ENCODE measurements around the gene SCN10A. TPM values are rescaled to one million over a fixed set of nuclear protein-coding genes. Genes with fewer than 3 reads are reported as not detected.
A peak's percentile ranks its signal among the peaks of the same experiment; 100 is the strongest.

SCN10A gene
- total and polyA plus RNA-seq, 9 of the 15 experiments (the other 6 are each of a cell fraction or from before 2014, with no cell fraction given): not detected

GRCh38 chr3:38662544-38662943 lies 153.5 kb downstream of the SCN10A start (continued):
- TF ChIP-seq REST (IDR thresholded peaks at IDR 0.05; ENCODE audit: borderline replicate concordance) (peak; percentile 54; the same call in 1 of the 2 replicates), REST (CRISPR knock-in tag; IDR thresholded peaks at IDR 0.05; ENCODE audit: low read depth) (no peak), EGR1 (conservative IDR thresholded peaks at IDR 0.05) (no peak), FOXA3 (CRISPR knock-in tag; conservative IDR thresholded peaks at IDR 0.05 in 1 of 2, IDR thresholded peaks at IDR 0.05 in 1 of 2) (peak in 1 of 2 experiments; percentile 76; a peak in 2 of 4 replicates), CTCF (IDR thresholded peaks at IDR 0.05 in 2 of 3, conservative IDR thresholded peaks at IDR 0.05 in 1 of 3; ENCODE audit: insufficient read depth in 2 of 3, low read depth in 1 of 3, low read length in 3 of 3) (peak; percentile 57 to 67 (median 62)), PURB (CRISPR knock-in tag; IDR thresholded peaks at IDR 0.05; ENCODE audit: low read depth) (no peak), TFE3 (CRISPR knock-in tag; IDR thresholded peaks at IDR 0.05) (no peak), EZH2 (IDR thresholded peaks at IDR 0.05; ENCODE audit: borderline replicate concordance, low read depth, low read length) (no peak), MTF1 (CRISPR knock-in tag; IDR thresholded peaks at IDR 0.05; ENCODE audit: borderline replicate concordance) (no peak), ZNF780A (CRISPR knock-in tag; IDR thresholded peaks at IDR 0.05) (no peak), RAD21 (CRISPR knock-in tag; conservative IDR thresholded peaks at IDR 0.05 in 1 of 2, IDR thresholded peaks at IDR 0.05 in 1 of 2) (peak; percentile 36 to 78), DACH1 (IDR thresholded peaks at IDR 0.05; ENCODE audit: partially characterized antibody) (no peak), NR2C2 (CRISPR knock-in tag; IDR thresholded peaks at IDR 0.05) (no peak), NR2C2 (tag; IDR thresholded peaks at IDR 0.05) (no peak), FOXK1 (CRISPR knock-in tag; IDR thresholded peaks at IDR 0.05; ENCODE audit: borderline replicate concordance) (no peak), ZZZ3 (IDR thresholded peaks at IDR 0.05) (no peak), ZNF263 (CRISPR knock-in tag; IDR thresholded peaks at IDR 0.05; ENCODE audit: borderline replicate concordance) (no peak)
